ENCODE measurements around the gene SPATA24.

- no peak for TF ChIP-seq FOXM1 (IDR thresholded peaks at IDR 0.05; ENCODE audit: borderline replicate concordance)
- TF ChIP-seq L3MBTL2 (conservative IDR thresholded peaks at IDR 0.05): no peak
- no peak for TF ChIP-seq ZNF384 (IDR thresholded peaks at IDR 0.05)
- TF ChIP-seq PKNOX1 (IDR thresholded peaks at IDR 0.05): no peak
- no peak for TF ChIP-seq SP1 (IDR thresholded peaks at IDR 0.05)
- TF ChIP-seq BHLHE40 (IDR thresholded peaks at IDR 0.05; ENCODE audit: borderline replicate concordance): no peak
- TF ChIP-seq NFRKB (IDR thresholded peaks at IDR 0.05): no peak
- TF ChIP-seq ELF4 (IDR thresholded peaks at IDR 0.05): no peak
- no peak for TF ChIP-seq FOXA1 (IDR thresholded peaks at IDR 0.05)
- no peak for TF ChIP-seq ARNT (IDR thresholded peaks at IDR 0.05)
- TF ChIP-seq TARDBP (IDR thresholded peaks at IDR 0.05): no peak
Measured at GRCh38 chr5:139396691-139397090, 7.2 kb downstream of the SPATA24 start.
